GM13976 (cell line): Measurements from ENCODE around the gene CCDC144A.
"Not testable (repeated sequence)": the region's sequence is repeated elsewhere in the genome, so short reads cannot be mapped to it uniquely, and the experiment has no call there.

Experiments used
- DNase-seq: peaks from one replicate; pipeline ENCODE4 v3.0.0; 2012; ENCODE audit warnings: low spot score
- CTCF ChIP-seq: IDR thresholded peaks from 2 replicates; pipeline ENCODE4 v1.5.1; 2012; ENCODE audit warnings: borderline replicate concordance, mild to moderate bottlenecking; ENCODE audit not compliant: insufficient read depth; ENCODE audit errors: extremely low read depth, missing control alignments, control extremely low read depth
- in situ Hi-C: fragments of 300-500 bp; cut with MboI; formaldehyde crosslinking; loops from one replicate; pipeline ENCODE4 v1.12.0; 2022; ENCODE audit warnings: low sequenced_read_pairs, mixed read lengths, inconsistent platforms; ENCODE audit not compliant: unreplicated experiment

The CCDC144A gene

GRCh38 chr17:16820979-16821543 lies 131.0 kb downstream of the CCDC144A start:
- DNase-seq = no peak
- in situ Hi-C loops = no loop called here
- TF ChIP-seq CTCF = no peak

- DNase-seq, in situ Hi-C loops: not testable (repeated sequence)
Observed at GRCh38 chr17:16822133-16822532, 132.1 kb downstream of the CCDC144A start.

GRCh38 chr17:16823768-16824406 lies 133.8 kb downstream of the CCDC144A start:
- in situ Hi-C loops, DNase-seq: not testable (repeated sequence)
